WTC11 (cell line): ENCODE measurements around the gene HTR3B.

Experiments used
- ATF1 ChIP-seq: sonication (generic); formaldehyde crosslinking; IDR thresholded peaks from 2 replicates; pipeline ENCODE4 v1.8.1; 2023; ENCODE audit warnings: mild to moderate bottlenecking, moderate library complexity, missing genetic modification reagents
- CREB1 ChIP-seq: sonication (generic); formaldehyde crosslinking; IDR thresholded peaks from 2 replicates; pipeline ENCODE4 v1.8.0; 2023; ENCODE audit warnings: mild to moderate bottlenecking, missing genetic modification reagents
- FOXK1 ChIP-seq: sonication (generic); formaldehyde crosslinking; IDR thresholded peaks from 2 replicates; pipeline ENCODE4 v1.8.0; 2022; ENCODE audit warnings: mild to moderate bottlenecking, moderate library complexity, missing genetic modification reagents
- NFYB ChIP-seq: sonication (generic); formaldehyde crosslinking; conservative IDR thresholded peaks from 2 replicates; pipeline ENCODE4 v1.8.0; 2022; ENCODE audit warnings: low read depth, missing genetic modification reagents
- SP1 ChIP-seq: sonication (generic); formaldehyde crosslinking; conservative IDR thresholded peaks from 2 replicates; pipeline ENCODE4 v1.8.1; 2022; ENCODE audit warnings: missing genetic modification reagents
- TEAD1 ChIP-seq: sonication (generic); formaldehyde crosslinking; IDR thresholded peaks from 2 replicates; pipeline ENCODE4 v1.8.0; 2022; ENCODE audit warnings: mild to moderate bottlenecking, missing genetic modification reagents
- TF ChIP-seq, protein P1 (sequence below): fragments of 200-600 bp; IDR thresholded peaks from 2 replicates; pipeline ENCODE4 v1.8.0; 2022; ENCODE audit warnings: antibody characterized with exemption
- TF ChIP-seq, protein P2 (sequence below): sonication (generic); formaldehyde crosslinking; conservative IDR thresholded peaks from 2 replicates; pipeline ENCODE4 v1.8.1; 2023; ENCODE audit warnings: mild to moderate bottlenecking, low read depth, missing genetic modification reagents, moderate library complexity
- TF ChIP-seq, protein P3 (sequence below): sonication (generic); formaldehyde crosslinking; IDR thresholded peaks from 2 replicates; pipeline ENCODE4 v1.8.0; 2022; ENCODE audit warnings: mild to moderate bottlenecking, missing genetic modification reagents

DNA sequence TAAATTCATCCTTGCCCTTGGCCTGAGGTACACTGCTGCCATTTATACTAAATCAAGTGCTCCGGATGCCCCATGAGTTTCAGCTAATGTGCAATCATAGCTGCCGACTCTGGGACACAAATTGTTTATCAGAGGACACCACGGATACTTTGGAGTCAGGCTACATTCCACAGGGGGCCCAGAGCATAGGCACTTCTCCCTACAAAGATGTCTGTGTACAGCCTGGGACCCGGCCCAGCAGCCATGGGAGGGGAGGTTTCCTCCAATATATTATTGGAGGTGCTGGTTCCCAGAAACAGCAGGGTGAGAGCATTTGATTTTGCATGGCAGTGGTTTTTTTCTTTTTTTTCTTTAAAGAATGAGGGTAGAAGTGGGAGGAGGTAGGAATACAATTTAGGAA, 31.3 kb downstream of the HTR3B start:
- TF ChIP-seq, protein P1, sequence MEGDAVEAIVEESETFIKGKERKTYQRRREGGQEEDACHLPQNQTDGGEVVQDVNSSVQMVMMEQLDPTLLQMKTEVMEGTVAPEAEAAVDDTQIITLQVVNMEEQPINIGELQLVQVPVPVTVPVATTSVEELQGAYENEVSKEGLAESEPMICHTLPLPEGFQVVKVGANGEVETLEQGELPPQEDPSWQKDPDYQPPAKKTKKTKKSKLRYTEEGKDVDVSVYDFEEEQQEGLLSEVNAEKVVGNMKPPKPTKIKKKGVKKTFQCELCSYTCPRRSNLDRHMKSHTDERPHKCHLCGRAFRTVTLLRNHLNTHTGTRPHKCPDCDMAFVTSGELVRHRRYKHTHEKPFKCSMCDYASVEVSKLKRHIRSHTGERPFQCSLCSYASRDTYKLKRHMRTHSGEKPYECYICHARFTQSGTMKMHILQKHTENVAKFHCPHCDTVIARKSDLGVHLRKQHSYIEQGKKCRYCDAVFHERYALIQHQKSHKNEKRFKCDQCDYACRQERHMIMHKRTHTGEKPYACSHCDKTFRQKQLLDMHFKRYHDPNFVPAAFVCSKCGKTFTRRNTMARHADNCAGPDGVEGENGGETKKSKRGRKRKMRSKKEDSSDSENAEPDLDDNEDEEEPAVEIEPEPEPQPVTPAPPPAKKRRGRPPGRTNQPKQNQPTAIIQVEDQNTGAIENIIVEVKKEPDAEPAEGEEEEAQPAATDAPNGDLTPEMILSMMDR = no peak
- TF ChIP-seq, protein P2, sequence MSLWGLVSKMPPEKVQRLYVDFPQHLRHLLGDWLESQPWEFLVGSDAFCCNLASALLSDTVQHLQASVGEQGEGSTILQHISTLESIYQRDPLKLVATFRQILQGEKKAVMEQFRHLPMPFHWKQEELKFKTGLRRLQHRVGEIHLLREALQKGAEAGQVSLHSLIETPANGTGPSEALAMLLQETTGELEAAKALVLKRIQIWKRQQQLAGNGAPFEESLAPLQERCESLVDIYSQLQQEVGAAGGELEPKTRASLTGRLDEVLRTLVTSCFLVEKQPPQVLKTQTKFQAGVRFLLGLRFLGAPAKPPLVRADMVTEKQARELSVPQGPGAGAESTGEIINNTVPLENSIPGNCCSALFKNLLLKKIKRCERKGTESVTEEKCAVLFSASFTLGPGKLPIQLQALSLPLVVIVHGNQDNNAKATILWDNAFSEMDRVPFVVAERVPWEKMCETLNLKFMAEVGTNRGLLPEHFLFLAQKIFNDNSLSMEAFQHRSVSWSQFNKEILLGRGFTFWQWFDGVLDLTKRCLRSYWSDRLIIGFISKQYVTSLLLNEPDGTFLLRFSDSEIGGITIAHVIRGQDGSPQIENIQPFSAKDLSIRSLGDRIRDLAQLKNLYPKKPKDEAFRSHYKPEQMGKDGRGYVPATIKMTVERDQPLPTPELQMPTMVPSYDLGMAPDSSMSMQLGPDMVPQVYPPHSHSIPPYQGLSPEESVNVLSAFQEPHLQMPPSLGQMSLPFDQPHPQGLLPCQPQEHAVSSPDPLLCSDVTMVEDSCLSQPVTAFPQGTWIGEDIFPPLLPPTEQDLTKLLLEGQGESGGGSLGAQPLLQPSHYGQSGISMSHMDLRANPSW (CRISPR knock-in tag) = no peak
- TF ChIP-seq, protein P3, sequence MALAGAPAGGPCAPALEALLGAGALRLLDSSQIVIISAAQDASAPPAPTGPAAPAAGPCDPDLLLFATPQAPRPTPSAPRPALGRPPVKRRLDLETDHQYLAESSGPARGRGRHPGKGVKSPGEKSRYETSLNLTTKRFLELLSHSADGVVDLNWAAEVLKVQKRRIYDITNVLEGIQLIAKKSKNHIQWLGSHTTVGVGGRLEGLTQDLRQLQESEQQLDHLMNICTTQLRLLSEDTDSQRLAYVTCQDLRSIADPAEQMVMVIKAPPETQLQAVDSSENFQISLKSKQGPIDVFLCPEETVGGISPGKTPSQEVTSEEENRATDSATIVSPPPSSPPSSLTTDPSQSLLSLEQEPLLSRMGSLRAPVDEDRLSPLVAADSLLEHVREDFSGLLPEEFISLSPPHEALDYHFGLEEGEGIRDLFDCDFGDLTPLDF (CRISPR knock-in tag) = no peak
- TF ChIP-seq NFYB (CRISPR knock-in tag) (no peak), SP1 (CRISPR knock-in tag) (no peak), TEAD1 (no peak), FOXK1 (CRISPR knock-in tag) (no peak), ATF1 (CRISPR knock-in tag) (no peak), CREB1 (CRISPR knock-in tag) (no peak)
